Sigmoid colon (tissue), 4 donors: Measurements from ENCODE around the gene POLK.
A peak's percentile ranks its signal among the peaks of the same experiment; 100 is the strongest.

ENCODE experiments used
- POLR2A ChIP-seq, 2 donors: fragments of 450-650 bp; IDR thresholded peaks; one replicate each; pipeline ENCODE4 v1.6.1; 2016; ENCODE audit warnings: antibody characterized with exemption in 2 of 2, mild to moderate bottlenecking in 2 of 2, moderate library complexity in 2 of 2
- POLR2AphosphoS5 ChIP-seq, 4 donors: sonication (generic); formaldehyde crosslinking; IDR thresholded peaks; one replicate each; pipeline ENCODE4 v1.6.1; 2017; ENCODE audit warnings: antibody characterized with exemption in 4 of 4

DNA sequence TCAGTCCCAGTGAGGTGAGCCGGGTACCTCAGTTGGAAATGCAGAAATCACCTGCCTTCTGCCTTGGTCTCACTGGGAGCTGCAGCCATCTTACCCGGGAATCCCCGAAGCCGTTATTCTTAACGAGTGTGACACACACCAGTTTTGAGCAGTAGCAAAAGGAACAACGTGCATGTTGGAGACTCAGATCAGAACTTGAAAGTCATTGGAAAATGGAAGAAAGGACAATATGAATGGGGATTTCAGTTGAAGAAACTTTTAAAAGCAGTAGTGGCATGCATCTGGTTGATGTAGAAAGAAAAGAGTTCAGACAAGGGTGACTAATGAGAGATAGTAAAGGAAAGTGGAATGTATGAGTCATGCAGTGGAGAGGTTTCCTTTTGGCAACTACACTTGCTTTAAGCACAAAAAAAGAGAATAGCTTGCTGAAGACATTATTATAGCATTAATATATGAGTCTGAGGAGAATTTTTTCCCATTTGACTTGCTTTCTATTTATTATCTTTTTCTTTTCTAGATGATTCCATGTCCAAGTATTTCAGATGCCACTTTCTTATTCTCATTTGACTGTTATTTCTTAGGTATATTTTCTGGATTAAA, 55.1 kb downstream of the POLK start:
- TF ChIP-seq POLR2A (IDR thresholded peaks at IDR 0.05) (no peak), POLR2AphosphoS5 (IDR thresholded peaks at IDR 0.05) (peak in 3 of 4 donors; percentile 70 to 79 (median 76))
